Measurements from ENCODE around the gene RAB11FIP5.

RAB11FIP5 gene

DNA sequence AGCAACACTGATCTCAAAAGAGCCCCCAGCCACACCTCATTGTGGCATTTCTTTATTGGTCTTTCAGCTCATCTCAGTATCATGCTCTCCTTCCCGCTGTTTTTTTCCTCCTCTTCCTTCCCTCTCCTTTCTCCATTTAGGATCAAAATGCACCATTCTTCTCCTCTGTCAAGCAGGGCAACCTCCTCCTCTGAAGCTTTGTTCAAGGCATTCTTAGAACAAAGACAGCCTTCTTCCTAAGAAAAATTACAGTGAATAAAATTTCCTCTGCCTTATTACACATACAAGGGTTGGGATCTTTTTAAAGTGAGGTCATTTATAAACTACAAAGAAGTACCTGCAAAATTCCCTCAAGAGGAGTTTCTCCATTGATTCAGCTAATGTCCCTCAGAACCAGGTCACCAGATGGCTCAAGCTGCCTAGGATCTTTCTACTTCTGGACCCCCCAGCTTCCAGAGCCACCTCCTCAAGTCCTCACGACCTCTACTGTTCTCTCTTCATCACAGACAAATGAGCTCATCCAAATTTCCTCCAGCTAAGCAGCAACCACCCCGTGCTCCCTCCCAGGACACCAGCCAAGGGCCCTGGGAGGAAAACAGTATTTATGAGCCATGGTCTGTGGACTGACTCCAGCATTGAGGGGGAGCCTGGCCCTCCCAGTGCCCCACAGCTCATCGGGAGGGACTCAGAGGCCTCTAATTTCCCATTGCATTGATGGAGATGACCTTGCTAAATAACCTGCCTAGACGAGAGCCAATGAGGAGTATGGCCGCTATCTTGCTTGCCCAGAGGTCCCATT lies 59.2 kb downstream of the RAB11FIP5 start:
- no peak overlapping the region for H3K4me3 ChIP-seq (ENCODE audit: low read length)
- TF ChIP-seq ZNF274 (IDR thresholded peaks at IDR 0.05; ENCODE audit: low read depth, low read length), result no peak

DNA sequence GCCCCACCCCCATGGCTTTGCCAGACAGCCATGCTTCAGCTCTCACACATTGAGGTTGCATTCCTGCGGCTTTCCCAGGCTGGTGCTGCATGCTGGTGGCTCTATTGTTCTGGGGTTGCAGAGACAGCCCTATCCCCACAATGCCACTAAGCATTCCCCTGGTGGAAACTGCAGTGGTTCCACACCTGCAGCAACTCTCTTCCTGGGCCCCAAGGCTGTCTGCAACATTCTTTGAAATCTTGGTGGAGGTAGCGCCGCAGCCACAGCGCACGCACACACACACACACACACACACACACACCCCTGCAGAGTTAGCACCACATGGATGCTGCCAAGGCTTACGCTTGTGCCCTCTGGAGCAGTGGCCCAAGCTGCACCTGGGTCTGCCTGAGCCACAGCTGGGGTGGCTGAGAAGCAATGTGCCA lies 62.6 kb downstream of the RAB11FIP5 start:
- no peak for TF ChIP-seq ZNF274 (IDR thresholded peaks at IDR 0.05; ENCODE audit: low read depth, low read length)
- no peak overlapping the region for H3K4me3 ChIP-seq (ENCODE audit: low read length)

DNA sequence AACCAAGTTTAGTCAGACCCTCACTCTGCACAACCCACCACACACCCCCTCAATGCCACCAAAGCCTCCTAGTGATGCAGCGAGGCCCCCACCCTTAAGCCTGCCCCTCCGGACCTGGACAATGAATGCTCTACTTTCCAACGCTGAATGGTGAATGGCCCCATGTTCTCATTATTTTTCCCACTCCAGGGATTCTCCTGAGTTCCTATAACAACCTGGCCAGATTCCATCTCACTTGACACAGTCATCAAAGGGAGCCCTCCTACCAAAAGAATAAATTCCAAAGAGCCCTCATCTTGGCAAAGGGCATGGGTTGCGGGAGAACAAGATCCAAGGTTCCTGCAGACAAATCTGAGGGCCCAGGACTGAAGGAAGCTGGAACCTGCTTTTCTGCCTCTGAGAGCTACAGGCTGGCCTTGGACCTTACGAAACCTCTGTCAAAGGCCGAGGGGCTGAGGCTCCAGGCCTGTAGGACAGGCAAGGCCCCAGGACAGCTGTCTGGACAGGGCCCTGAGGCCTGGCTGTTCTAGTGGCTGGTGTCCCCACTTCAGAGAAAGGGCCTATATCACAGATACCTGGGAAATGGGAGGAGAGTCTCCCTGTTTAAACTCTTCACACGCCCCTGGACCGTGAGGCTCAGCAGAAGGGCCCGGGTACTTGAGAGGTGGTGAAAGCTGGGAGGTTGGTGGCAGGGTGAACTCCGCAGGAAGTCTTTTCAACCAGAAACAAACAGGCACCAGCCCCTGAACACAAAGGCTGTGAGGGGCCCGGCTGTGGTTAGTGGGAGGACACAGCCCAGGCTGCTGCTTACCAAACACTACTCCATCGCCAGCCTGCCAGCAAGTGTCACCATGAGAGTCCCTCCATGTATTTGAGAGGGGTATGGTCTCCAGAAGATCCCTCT lies 68.6 kb downstream of the RAB11FIP5 start:
- no peak overlapping the region for H3K4me3 ChIP-seq (ENCODE audit: low read length)
- no peak for TF ChIP-seq ZNF274 (IDR thresholded peaks at IDR 0.05; ENCODE audit: low read depth, low read length)

DNA sequence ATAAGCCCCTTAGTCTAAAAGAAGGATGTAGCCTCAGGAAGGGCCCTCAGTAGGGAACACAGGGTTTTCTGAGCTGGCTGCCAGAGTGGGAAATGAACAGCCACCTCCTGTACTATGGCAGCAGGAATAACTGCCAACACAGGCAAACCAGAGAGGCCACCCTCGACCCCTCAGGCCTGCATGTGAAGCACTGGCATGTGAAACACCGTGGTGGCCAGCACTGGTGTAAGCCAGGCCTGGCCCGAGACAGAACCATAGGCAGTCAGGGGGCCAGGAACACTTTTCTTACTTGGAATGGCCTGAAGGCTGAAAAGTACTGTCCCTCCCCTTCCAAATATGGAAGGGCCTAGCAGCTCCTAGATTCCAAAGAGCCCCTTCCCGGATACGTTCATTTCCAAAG lies 69.5 kb downstream of the RAB11FIP5 start:
- TF ChIP-seq ZNF274 (IDR thresholded peaks at IDR 0.05; ENCODE audit: low read depth, low read length), result no peak
- H3K4me3 ChIP-seq (ENCODE audit: low read length), result no peak overlapping the region

GRCh38 chr2:73037947-73038585 lies 74.7 kb downstream of the RAB11FIP5 start:
- H3K4me3 ChIP-seq (ENCODE audit: low read length), result no peak overlapping the region
- no peak for TF ChIP-seq ZNF274 (IDR thresholded peaks at IDR 0.05; ENCODE audit: low read depth, low read length)

- H3K4me3 ChIP-seq (ENCODE audit: low read length), result no peak overlapping the region
- TF ChIP-seq ZNF274 (IDR thresholded peaks at IDR 0.05; ENCODE audit: low read depth, low read length), result no peak
Measured at GRCh38 chr2:73036766-73037165, 76.0 kb downstream of the RAB11FIP5 start.

- H3K4me3 ChIP-seq (ENCODE audit: low read length), result no peak overlapping the region
- no peak for TF ChIP-seq ZNF274 (IDR thresholded peaks at IDR 0.05; ENCODE audit: low read depth, low read length)
Measured at GRCh38 chr2:73035899-73036711, 76.6 kb downstream of the RAB11FIP5 start.

- no peak for TF ChIP-seq ZNF274 (IDR thresholded peaks at IDR 0.05; ENCODE audit: low read depth, low read length)
- H3K4me3 ChIP-seq (ENCODE audit: low read length), result no peak overlapping the region
Measured at GRCh38 chr2:73034661-73035375, 77.9 kb downstream of the RAB11FIP5 start.

GRCh38 chr2:73033766-73034381 lies 78.9 kb downstream of the RAB11FIP5 start:
- H3K4me3 ChIP-seq (ENCODE audit: low read length), result no peak overlapping the region
- no peak for TF ChIP-seq ZNF274 (IDR thresholded peaks at IDR 0.05; ENCODE audit: low read depth, low read length)

- no peak overlapping the region for H3K4me3 ChIP-seq (ENCODE audit: low read length)
- no peak for TF ChIP-seq ZNF274 (IDR thresholded peaks at IDR 0.05; ENCODE audit: low read depth, low read length)
Measured at GRCh38 chr2:73033142-73033765, 79.5 kb downstream of the RAB11FIP5 start.

GRCh38 chr2:73032702-73033097 lies 80.0 kb downstream of the RAB11FIP5 start:
- no peak for TF ChIP-seq ZNF274 (IDR thresholded peaks at IDR 0.05; ENCODE audit: low read depth, low read length)
- no peak overlapping the region for H3K4me3 ChIP-seq (ENCODE audit: low read length)
